ENCODE measurements around the gene TRIM74. TPM values are rescaled to one million over a fixed set of nuclear protein-coding genes. Genes with fewer than 3 reads are reported as not detected.
A peak's percentile ranks its signal among the peaks of the same experiment; 100 is the strongest.

The TRIM74 gene
- total and polyA plus RNA-seq, 9 of the 15 experiments (the other 6 are each of a cell fraction or from before 2014, with no cell fraction given) = not detected

DNA sequence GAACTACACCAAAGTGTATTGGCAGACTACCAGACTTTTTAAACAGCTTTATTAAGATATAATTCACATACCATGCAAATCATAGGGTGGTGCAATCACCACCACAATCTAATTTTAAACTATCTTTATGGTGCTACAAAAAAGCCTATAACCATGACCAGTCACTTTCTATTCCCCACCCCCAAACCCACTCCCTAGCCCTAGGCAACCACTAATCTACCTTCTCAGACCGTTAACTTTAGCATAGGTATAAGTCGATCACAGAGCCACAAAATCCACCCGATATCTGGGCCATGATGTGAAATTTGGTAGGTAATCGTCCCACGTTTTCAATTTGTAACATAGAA lies 44.9 kb downstream of the TRIM74 start (continued):
- TF ChIP-seq, protein P1, sequence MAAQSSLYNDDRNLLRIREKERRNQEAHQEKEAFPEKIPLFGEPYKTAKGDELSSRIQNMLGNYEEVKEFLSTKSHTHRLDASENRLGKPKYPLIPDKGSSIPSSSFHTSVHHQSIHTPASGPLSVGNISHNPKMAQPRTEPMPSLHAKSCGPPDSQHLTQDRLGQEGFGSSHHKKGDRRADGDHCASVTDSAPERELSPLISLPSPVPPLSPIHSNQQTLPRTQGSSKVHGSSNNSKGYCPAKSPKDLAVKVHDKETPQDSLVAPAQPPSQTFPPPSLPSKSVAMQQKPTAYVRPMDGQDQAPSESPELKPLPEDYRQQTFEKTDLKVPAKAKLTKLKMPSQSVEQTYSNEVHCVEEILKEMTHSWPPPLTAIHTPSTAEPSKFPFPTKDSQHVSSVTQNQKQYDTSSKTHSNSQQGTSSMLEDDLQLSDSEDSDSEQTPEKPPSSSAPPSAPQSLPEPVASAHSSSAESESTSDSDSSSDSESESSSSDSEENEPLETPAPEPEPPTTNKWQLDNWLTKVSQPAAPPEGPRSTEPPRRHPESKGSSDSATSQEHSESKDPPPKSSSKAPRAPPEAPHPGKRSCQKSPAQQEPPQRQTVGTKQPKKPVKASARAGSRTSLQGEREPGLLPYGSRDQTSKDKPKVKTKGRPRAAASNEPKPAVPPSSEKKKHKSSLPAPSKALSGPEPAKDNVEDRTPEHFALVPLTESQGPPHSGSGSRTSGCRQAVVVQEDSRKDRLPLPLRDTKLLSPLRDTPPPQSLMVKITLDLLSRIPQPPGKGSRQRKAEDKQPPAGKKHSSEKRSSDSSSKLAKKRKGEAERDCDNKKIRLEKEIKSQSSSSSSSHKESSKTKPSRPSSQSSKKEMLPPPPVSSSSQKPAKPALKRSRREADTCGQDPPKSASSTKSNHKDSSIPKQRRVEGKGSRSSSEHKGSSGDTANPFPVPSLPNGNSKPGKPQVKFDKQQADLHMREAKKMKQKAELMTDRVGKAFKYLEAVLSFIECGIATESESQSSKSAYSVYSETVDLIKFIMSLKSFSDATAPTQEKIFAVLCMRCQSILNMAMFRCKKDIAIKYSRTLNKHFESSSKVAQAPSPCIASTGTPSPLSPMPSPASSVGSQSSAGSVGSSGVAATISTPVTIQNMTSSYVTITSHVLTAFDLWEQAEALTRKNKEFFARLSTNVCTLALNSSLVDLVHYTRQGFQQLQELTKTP (IDR thresholded peaks at IDR 0.05; ENCODE audit: low read depth in 1 of 2, partially characterized antibody in 2 of 2) = peak in 1 of 2 experiments; percentile 21
- no peak for TF ChIP-seq CBX5 (IDR thresholded peaks at IDR 0.05; ENCODE audit: borderline replicate concordance, low read depth)
- TF ChIP-seq ZNF316 (IDR thresholded peaks at IDR 0.05) = peak; percentile 51
- TF ChIP-seq, protein P2, sequence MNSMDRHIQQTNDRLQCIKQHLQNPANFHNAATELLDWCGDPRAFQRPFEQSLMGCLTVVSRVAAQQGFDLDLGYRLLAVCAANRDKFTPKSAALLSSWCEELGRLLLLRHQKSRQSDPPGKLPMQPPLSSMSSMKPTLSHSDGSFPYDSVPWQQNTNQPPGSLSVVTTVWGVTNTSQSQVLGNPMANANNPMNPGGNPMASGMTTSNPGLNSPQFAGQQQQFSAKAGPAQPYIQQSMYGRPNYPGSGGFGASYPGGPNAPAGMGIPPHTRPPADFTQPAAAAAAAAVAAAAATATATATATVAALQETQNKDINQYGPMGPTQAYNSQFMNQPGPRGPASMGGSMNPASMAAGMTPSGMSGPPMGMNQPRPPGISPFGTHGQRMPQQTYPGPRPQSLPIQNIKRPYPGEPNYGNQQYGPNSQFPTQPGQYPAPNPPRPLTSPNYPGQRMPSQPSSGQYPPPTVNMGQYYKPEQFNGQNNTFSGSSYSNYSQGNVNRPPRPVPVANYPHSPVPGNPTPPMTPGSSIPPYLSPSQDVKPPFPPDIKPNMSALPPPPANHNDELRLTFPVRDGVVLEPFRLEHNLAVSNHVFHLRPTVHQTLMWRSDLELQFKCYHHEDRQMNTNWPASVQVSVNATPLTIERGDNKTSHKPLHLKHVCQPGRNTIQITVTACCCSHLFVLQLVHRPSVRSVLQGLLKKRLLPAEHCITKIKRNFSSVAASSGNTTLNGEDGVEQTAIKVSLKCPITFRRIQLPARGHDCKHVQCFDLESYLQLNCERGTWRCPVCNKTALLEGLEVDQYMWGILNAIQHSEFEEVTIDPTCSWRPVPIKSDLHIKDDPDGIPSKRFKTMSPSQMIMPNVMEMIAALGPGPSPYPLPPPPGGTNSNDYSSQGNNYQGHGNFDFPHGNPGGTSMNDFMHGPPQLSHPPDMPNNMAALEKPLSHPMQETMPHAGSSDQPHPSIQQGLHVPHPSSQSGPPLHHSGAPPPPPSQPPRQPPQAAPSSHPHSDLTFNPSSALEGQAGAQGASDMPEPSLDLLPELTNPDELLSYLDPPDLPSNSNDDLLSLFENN (IDR thresholded peaks at IDR 0.05; ENCODE audit: low read depth in 2 of 2, low read length in 2 of 2) = no peak
- peak; percentile 43; the same call in 1 of the 2 replicates for TF ChIP-seq DPF2 (IDR thresholded peaks at IDR 0.05)
- no peak for TF ChIP-seq NUFIP1 (IDR thresholded peaks at IDR 0.05; ENCODE audit: partially characterized antibody)
- TF ChIP-seq, protein P3, sequence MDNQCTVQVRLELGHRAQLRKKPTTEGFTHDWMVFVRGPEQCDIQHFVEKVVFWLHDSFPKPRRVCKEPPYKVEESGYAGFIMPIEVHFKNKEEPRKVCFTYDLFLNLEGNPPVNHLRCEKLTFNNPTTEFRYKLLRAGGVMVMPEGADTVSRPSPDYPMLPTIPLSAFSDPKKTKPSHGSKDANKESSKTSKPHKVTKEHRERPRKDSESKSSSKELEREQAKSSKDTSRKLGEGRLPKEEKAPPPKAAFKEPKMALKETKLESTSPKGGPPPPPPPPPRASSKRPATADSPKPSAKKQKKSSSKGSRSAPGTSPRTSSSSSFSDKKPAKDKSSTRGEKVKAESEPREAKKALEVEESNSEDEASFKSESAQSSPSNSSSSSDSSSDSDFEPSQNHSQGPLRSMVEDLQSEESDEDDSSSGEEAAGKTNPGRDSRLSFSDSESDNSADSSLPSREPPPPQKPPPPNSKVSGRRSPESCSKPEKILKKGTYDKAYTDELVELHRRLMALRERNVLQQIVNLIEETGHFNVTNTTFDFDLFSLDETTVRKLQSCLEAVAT (IDR thresholded peaks at IDR 0.05) = peak in 1 of 2 experiments; percentile 73; a peak in 1 of 4 replicates
- TF ChIP-seq ZZZ3 (IDR thresholded peaks at IDR 0.05) = no peak
- TF ChIP-seq NFE2 (IDR thresholded peaks at IDR 0.05; ENCODE audit: low read depth) = peak; percentile 25; the same call in 1 of the 2 replicates
- 0 out of 2 replicates have a peak, but pooled peaks have one; percentile 25 for TF ChIP-seq RFX1 (IDR thresholded peaks at IDR 0.05)

Measured in K562 (cell line).